ENCODE measurements around the gene GSC.
"Not testable (repeated sequence)": the region's sequence is repeated elsewhere in the genome, so short reads cannot be mapped to it uniquely, and the experiment has no call there.

The GSC gene

GRCh38 chr14:94747153-94747552, 22.8 kb downstream of the GSC start:
- H3K36me3 Mint-ChIP-seq (ENCODE audit: low read depth); H3K4me1 Mint-ChIP-seq (ENCODE audit: low read depth); H3K4me3 Mint-ChIP-seq; H3K9me3 Mint-ChIP-seq; H3K27ac Mint-ChIP-seq; intact Hi-C loops (cut with micrococcal nuclease): not testable (repeated sequence)
- H3K27me3 Mint-ChIP-seq, result peaks cover 11% of the 10 kb centered on the region

- Mint-ChIP-seq H3K27me3 (peaks cover 11% of the 10 kb centered on the region), H3K4me3 (no peak overlapping the region), H3K36me3 (ENCODE audit: low read depth) (no peaks in the 10 kb centered on the region), H3K4me1 (ENCODE audit: low read depth) (no peaks in the 10 kb centered on the region), H3K27ac (no peak overlapping the region), H3K9me3 (no peaks in the 10 kb centered on the region)
- intact Hi-C loops (cut with micrococcal nuclease), result no loop called here
Measured at GRCh38 chr14:94746131-94746530, 23.8 kb downstream of the GSC start.

GRCh38 chr14:94738751-94739150, 31.2 kb downstream of the GSC start:
- no peaks in the 10 kb centered on the region for H3K9me3 Mint-ChIP-seq
- intact Hi-C loops (cut with micrococcal nuclease), result no loop called here
- peaks cover 3% of the 10 kb centered on the region for H3K27me3 Mint-ChIP-seq
- H3K4me3 Mint-ChIP-seq, result no peak overlapping the region
- no peak overlapping the region for H3K27ac Mint-ChIP-seq
- no peaks in the 10 kb centered on the region for H3K36me3 Mint-ChIP-seq (ENCODE audit: low read depth)
- no peaks in the 10 kb centered on the region for H3K4me1 Mint-ChIP-seq (ENCODE audit: low read depth)

GRCh38 chr14:94738097-94738496, 31.8 kb downstream of the GSC start:
- Mint-ChIP-seq H3K36me3 (ENCODE audit: low read depth) (no peaks in the 10 kb centered on the region), H3K27me3 (peaks cover 5% of the 10 kb centered on the region), H3K4me1 (ENCODE audit: low read depth) (no peaks in the 10 kb centered on the region), H3K27ac (no peak overlapping the region), H3K9me3 (no peaks in the 10 kb centered on the region), H3K4me3 (no peak overlapping the region)
- intact Hi-C loops (cut with micrococcal nuclease), result no loop called here

GRCh38 chr14:94728950-94729349, 41.0 kb downstream of the GSC start:
- Mint-ChIP-seq H3K36me3 (ENCODE audit: low read depth) (no peaks in the 10 kb centered on the region), H3K27ac (no peak overlapping the region), H3K9me3 (no peaks in the 10 kb centered on the region), H3K4me1 (ENCODE audit: low read depth) (no peaks in the 10 kb centered on the region), H3K27me3 (peaks cover 5% of the 10 kb centered on the region), H3K4me3 (no peak overlapping the region)
- intact Hi-C loops (cut with micrococcal nuclease), result no loop called here

GRCh38 chr14:94728440-94728839, 41.5 kb downstream of the GSC start:
- H3K27ac Mint-ChIP-seq; H3K4me1 Mint-ChIP-seq (ENCODE audit: low read depth); H3K9me3 Mint-ChIP-seq; H3K4me3 Mint-ChIP-seq; H3K27me3 Mint-ChIP-seq; intact Hi-C loops (cut with micrococcal nuclease); H3K36me3 Mint-ChIP-seq (ENCODE audit: low read depth): not testable (repeated sequence)

- H3K4me3 Mint-ChIP-seq; intact Hi-C loops (cut with micrococcal nuclease); H3K4me1 Mint-ChIP-seq (ENCODE audit: low read depth); H3K27me3 Mint-ChIP-seq; H3K36me3 Mint-ChIP-seq (ENCODE audit: low read depth); H3K9me3 Mint-ChIP-seq; H3K27ac Mint-ChIP-seq: not testable (repeated sequence)
Measured at GRCh38 chr14:94726649-94727048, 43.3 kb downstream of the GSC start.

- no peaks in the 10 kb centered on the region for H3K9me3 Mint-ChIP-seq
- H3K27ac Mint-ChIP-seq, result no peak overlapping the region
- intact Hi-C loops (cut with micrococcal nuclease), result no loop called here
- H3K4me1 Mint-ChIP-seq (ENCODE audit: low read depth), result no peaks in the 10 kb centered on the region
- no peak overlapping the region for H3K4me3 Mint-ChIP-seq
- peaks cover 1% of the 10 kb centered on the region for H3K27me3 Mint-ChIP-seq
- no peaks in the 10 kb centered on the region for H3K36me3 Mint-ChIP-seq (ENCODE audit: low read depth)
Measured at GRCh38 chr14:94724993-94725392, 44.9 kb downstream of the GSC start.

GRCh38 chr14:94722397-94722796, 47.5 kb downstream of the GSC start:
- Mint-ChIP-seq H3K4me3 (no peak overlapping the region), H3K4me1 (ENCODE audit: low read depth) (no peaks in the 10 kb centered on the region), H3K27me3 (peaks cover 1% of the 10 kb centered on the region), H3K9me3 (no peaks in the 10 kb centered on the region), H3K36me3 (ENCODE audit: low read depth) (no peaks in the 10 kb centered on the region), H3K27ac (no peak overlapping the region)
- intact Hi-C loops (cut with micrococcal nuclease), result no loop called here

Data from dendritic cell treated with granulocyte-macrophage colony-stimulating factor and Interleukin-4, amounts not matched to agents 40 ng/mL and 50 ng/mL, for 4 days (primary cell).